ENCODE results near the gene WDPCP.

Gene WDPCP

DNA sequence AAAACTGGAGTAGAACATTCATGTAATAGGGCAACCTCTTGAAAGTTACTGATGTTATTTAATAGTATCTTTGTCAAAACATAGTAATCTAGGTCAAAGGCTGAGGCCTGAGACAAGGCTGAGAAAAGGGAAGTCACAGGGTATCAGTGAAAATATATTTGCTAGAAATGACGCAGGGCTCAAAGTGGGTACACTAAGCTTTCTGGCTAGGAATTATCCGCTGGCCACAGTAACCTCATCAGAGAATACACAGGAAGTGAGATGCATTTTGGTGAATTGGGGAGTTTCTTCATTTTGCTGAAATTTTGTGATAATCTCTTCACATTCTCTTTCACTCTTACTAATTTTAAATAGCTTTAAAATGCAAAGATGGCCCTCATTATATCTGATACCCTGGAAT lies 330.8 kb downstream of the WDPCP start:
- no peak overlapping the region for H3K4me3 ChIP-seq (ENCODE audit: low read depth, low read length)
- ChIA-PET POLR2A (no interaction called here), CTCF (no interaction called here)
- TF ChIP-seq, protein P1, sequence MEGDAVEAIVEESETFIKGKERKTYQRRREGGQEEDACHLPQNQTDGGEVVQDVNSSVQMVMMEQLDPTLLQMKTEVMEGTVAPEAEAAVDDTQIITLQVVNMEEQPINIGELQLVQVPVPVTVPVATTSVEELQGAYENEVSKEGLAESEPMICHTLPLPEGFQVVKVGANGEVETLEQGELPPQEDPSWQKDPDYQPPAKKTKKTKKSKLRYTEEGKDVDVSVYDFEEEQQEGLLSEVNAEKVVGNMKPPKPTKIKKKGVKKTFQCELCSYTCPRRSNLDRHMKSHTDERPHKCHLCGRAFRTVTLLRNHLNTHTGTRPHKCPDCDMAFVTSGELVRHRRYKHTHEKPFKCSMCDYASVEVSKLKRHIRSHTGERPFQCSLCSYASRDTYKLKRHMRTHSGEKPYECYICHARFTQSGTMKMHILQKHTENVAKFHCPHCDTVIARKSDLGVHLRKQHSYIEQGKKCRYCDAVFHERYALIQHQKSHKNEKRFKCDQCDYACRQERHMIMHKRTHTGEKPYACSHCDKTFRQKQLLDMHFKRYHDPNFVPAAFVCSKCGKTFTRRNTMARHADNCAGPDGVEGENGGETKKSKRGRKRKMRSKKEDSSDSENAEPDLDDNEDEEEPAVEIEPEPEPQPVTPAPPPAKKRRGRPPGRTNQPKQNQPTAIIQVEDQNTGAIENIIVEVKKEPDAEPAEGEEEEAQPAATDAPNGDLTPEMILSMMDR (IDR thresholded peaks at IDR 0.05; ENCODE audit: insufficient read depth, low read length, missing control alignments) = no peak
- DNase-seq (ENCODE audit: low read depth, low spot score) = no peak

DNA sequence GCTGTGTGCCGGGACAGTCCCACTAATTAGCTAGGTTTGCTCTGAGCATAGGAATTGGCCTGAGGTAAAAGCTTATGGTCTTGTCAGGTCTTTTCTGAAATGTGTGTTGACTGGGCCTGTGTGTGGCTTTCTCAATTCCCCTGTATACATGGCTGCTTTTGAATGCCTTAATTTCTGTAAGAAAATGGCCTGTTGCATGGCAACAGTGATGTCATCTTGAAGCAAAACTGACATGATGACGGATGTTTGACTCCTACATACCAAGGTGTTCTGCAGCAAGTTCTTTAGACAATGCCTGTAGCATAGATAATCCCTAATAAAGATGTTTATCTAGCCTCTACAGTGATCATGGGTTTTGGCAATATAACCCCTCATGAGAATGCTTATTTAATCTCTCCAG lies 339.1 kb downstream of the WDPCP start:
- TF ChIP-seq, protein P1 (IDR thresholded peaks at IDR 0.05; ENCODE audit: insufficient read depth, low read length, missing control alignments) = no peak
- POLR2A ChIA-PET = no interaction called here
- DNase-seq (ENCODE audit: low read depth, low spot score) = no peak
- no peak overlapping the region for H3K4me3 ChIP-seq (ENCODE audit: low read depth, low read length)
- CTCF ChIA-PET = no interaction called here

DNA sequence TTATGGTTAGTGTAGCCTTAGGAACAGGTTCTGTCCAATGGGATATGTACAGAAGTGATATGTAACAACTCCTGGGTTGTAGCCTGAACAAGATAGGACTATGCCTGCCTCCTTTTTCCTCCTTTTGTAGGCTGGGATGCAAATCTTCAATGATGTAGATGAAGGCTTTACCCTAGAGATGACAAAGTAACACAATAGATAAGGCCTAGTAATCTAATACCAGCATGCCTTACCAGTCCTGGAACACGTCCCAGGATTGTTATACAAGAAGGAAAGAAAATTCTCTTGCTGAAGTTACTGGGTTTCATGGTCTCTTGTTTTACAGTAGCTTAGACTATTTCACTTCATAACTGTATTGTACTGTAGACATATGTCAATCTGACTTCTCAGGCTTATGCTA lies 345.5 kb downstream of the WDPCP start:
- POLR2A ChIA-PET = no interaction called here
- no peak overlapping the region for H3K4me3 ChIP-seq (ENCODE audit: low read depth, low read length)
- DNase-seq (ENCODE audit: low read depth, low spot score) = no peak
- CTCF ChIA-PET = interaction anchor here (0.6 kb wide), 1 partner anchor 192 kb away, joined by 3 read pairs; no protein-coding TSS in a partner anchor
- TF ChIP-seq, protein P1 (IDR thresholded peaks at IDR 0.05; ENCODE audit: insufficient read depth, low read length, missing control alignments) = no peak

DNA sequence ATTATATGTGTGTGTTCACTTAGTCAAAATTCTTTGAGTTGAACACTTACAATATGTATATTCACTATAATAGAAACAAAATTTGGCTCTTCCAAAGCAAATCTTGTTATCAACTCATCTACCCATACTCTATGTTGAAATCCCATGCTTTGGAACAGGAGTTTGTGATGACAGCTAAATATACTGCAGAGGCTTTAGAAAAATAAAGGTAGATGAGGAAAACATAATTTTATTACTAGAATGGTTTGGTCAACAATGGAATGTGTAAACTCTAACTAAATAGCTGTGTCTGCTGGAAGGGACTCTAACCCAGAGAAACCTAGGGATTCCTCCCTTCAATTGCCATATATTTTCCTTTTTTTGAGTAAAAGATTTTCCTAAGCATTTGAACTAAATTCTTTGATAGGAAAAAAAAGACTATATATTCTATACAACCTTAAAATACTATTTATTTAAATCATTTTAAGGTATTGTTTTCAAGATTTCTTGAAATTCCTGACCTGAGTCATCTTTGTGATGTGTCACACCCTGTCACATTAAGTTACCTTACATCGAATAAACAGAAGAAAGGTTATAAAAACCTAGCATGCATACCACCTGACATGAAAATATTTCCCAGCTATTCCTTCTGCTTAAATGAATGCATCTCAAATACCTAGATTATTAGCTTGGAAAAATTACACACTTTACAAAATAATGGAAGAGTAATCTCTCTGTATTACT lies 362.2 kb downstream of the WDPCP start:
- ChIA-PET CTCF (no interaction called here), POLR2A (no interaction called here)
- DNase-seq (ENCODE audit: low read depth, low spot score) = no peak
- TF ChIP-seq, protein P1 (IDR thresholded peaks at IDR 0.05; ENCODE audit: insufficient read depth, low read length, missing control alignments) = no peak
- H3K4me3 ChIP-seq (ENCODE audit: low read depth, low read length) = no peak overlapping the region

DNA sequence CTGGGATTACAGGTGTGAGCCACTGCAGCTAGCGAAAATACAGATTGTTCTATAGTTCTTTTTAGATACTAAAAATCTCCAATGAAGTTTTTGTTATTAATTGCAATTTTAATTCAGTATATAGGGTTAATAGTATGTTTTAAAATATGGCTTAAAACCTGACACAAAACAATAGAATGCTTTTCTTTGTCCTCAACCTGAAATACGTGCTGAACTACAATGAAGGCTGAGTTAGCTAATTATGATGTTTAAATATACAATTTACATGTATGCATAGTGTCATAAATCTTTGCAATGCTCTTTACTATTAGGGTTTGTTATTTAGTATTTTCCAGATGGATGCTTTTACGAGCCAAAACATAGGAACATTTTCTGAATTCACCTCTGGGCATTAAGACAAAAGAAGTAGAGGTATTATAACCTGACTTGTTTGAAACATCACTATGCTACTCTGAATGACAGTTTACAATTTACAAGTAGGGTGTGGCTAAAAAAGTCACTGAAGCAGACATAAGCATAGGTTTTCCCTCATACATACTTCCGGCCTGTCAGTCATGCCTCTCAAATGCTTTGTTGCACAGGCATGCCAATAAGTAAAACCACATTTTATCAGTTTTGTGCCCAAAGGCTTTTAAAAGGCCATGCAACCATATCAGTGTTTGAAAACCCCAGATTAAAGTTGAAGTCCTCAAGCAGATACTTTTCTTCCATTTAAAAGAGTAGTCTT lies 369.3 kb downstream of the WDPCP start:
- ChIA-PET CTCF (no interaction called here), POLR2A (no interaction called here)
- DNase-seq (ENCODE audit: low read depth, low spot score) = no peak
- TF ChIP-seq, protein P1 (IDR thresholded peaks at IDR 0.05; ENCODE audit: insufficient read depth, low read length, missing control alignments) = no peak
- H3K4me3 ChIP-seq (ENCODE audit: low read depth, low read length) = no peak overlapping the region

DNA sequence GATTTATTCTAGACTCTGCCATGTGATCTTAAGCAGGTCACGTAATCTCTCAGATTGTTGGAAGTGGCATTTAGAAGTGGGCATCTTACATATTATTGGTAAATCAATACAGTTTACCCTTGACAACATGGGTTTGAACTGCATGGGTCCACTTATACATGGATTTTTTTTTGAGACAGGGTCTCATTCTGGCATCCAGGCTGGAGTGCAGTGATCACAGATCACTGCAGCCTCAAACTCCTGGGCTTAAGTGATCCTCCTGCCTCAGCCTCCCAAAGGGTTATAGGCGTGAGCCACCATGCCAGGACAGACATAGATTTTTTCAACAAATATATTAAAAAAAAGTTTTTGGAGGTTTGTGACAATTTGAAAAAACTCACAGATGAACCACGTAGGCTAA lies 393.0 kb downstream of the WDPCP start:
- CTCF ChIA-PET = no interaction called here
- POLR2A ChIA-PET = no interaction called here
- TF ChIP-seq, protein P1 (IDR thresholded peaks at IDR 0.05; ENCODE audit: insufficient read depth, low read length, missing control alignments) = no peak
- H3K4me3 ChIP-seq (ENCODE audit: low read depth, low read length) = no peak overlapping the region
- DNase-seq (ENCODE audit: low read depth, low spot score) = no peak
